CD14-positive monocyte (primary cell): ENCODE data around the gene EYA4. TPM values are rescaled to one million over a fixed set of nuclear protein-coding genes. Genes with fewer than 3 reads are reported as not detected.

Experiments
- DNase-seq, 3 donors: peaks; one replicate each; pipeline ENCODE4 v3.0.0-alpha.2; 2011 to 2022
- H2AFZ ChIP-seq: 2 replicates; pipeline ENCODE4 v1.6.0; 2012; ENCODE audit warnings: mild to moderate bottlenecking, low read depth, low read length, inconsistent platforms; ENCODE audit not compliant: insufficient read depth, poor library complexity, severe bottlenecking
- H3K27ac ChIP-seq, 2 donors: 1 replicate in 1 of 2; 2 replicates in 1 of 2; pipeline ENCODE4 v1.5.1; 2012 to 2013; ENCODE audit warnings: low read length in 2 of 2, control low read depth in 1 of 2, inconsistent platforms in 1 of 2, low read depth in 1 of 2, mild to moderate bottlenecking in 1 of 2
- H3K27me3 ChIP-seq, 2 donors: one replicate each; pipeline versions ENCODE4 v1.6.0 to v1.6.1; 2011 to 2013; ENCODE audit warnings: low read length in 2 of 2; ENCODE audit not compliant: control insufficient read depth in 2 of 2, insufficient read depth in 2 of 2
- H3K36me3 ChIP-seq, 2 donors: replicated peaks in 1 of 2; 1 replicate in 1 of 2; 2 replicates in 1 of 2; pipeline versions ENCODE4 v1.5.1 to v1.6.1; 2012 to 2013; ENCODE audit warnings: low read length in 2 of 2, control low read depth in 1 of 2, inconsistent platforms in 1 of 2, mild to moderate bottlenecking in 1 of 2; ENCODE audit not compliant: insufficient read depth in 2 of 2, control insufficient read depth in 1 of 2
- H3K4me1 ChIP-seq, 2 donors: 1 replicate in 1 of 2; 2 replicates in 1 of 2; pipeline versions ENCODE4 v1.5.1 to v1.6.1; 2012 to 2013; ENCODE audit warnings: low read length in 2 of 2, control low read depth in 1 of 2, inconsistent platforms in 1 of 2, mild to moderate bottlenecking in 1 of 2, moderate library complexity in 1 of 2; ENCODE audit not compliant: insufficient read depth in 2 of 2, control insufficient read depth in 1 of 2
- H3K4me2 ChIP-seq: replicated peaks from 2 replicates; pipeline ENCODE3; 2012; ENCODE audit warnings: low read length, moderate library complexity, mild to moderate bottlenecking; ENCODE audit not compliant: poor library complexity, severe bottlenecking; ENCODE audit errors: extremely low read depth
- H3K4me3 ChIP-seq, 3 experiments: fragments of 200-600 bp in 1 of 3; sonication (generic) in 1 of 3; replicated peaks in 1 of 3; 1 replicate in 2 of 3; 2 replicates in 1 of 3; pipeline ENCODE4 v1.5.1; 2011 to 2013; ENCODE audit warnings: low read length in 3 of 3, mild to moderate bottlenecking in 3 of 3, control low read depth in 2 of 3, low read depth in 2 of 3, inconsistent platforms in 1 of 3, moderate library complexity in 1 of 3
- H3K79me2 ChIP-seq: 2 replicates; pipeline ENCODE4 v1.6.0; 2012; ENCODE audit warnings: mild to moderate bottlenecking, control low read depth, inconsistent platforms, low read length, moderate library complexity; ENCODE audit not compliant: insufficient read depth
- H3K9ac ChIP-seq: 2 replicates; pipeline ENCODE4 v1.6.0; 2017; ENCODE audit warnings: low read length, mild to moderate bottlenecking; ENCODE audit not compliant: insufficient read depth, poor library complexity, severe bottlenecking
- H3K9me3 ChIP-seq, 2 donors: replicated peaks in 1 of 2; 1 replicate in 1 of 2; 2 replicates in 1 of 2; pipeline versions ENCODE4 v1.5.1 to v1.6.1; 2012 to 2013; ENCODE audit warnings: low read length in 2 of 2, control low read depth in 1 of 2; ENCODE audit not compliant: control insufficient read depth in 1 of 2, insufficient read depth in 1 of 2
- H4K20me1 ChIP-seq: 2 replicates; pipeline ENCODE4 v1.6.0; 2012; ENCODE audit warnings: mild to moderate bottlenecking, low read length, control low read depth, moderate library complexity; ENCODE audit not compliant: insufficient read depth
- H3K27ac Mint-ChIP-seq, 7 donors: one replicate each; pipeline ENCODE4 v1.8.0; 2020; ENCODE audit warnings: mild to moderate bottlenecking in 7 of 7, mixed read lengths in 7 of 7, moderate library complexity in 6 of 7, inconsistent platforms in 2 of 7
- H3K27me3 Mint-ChIP-seq, 3 donors: one replicate each; pipeline ENCODE4 v1.8.0; 2021 to 2022; ENCODE audit warnings: low read depth in 3 of 3, mild to moderate bottlenecking in 3 of 3, mixed read lengths in 3 of 3, moderate library complexity in 3 of 3, inconsistent platforms in 1 of 3
- H3K36me3 Mint-ChIP-seq, 2 donors: one replicate each; pipeline ENCODE4 v1.8.0; 2020; ENCODE audit warnings: mixed read lengths in 2 of 2, inconsistent platforms in 1 of 2, mild to moderate bottlenecking in 1 of 2
- H3K4me1 Mint-ChIP-seq: one replicate; pipeline ENCODE4 v1.8.0; 2020; ENCODE audit warnings: mild to moderate bottlenecking, mixed read lengths
- H3K4me3 Mint-ChIP-seq, 2 donors: one replicate each; pipeline ENCODE4 v1.8.0; 2020; ENCODE audit warnings: mild to moderate bottlenecking in 2 of 2, mixed read lengths in 2 of 2, moderate library complexity in 1 of 2
- H3K9me3 Mint-ChIP-seq, 7 donors: one replicate each; pipeline ENCODE4 v1.8.0; 2020 to 2022; ENCODE audit warnings: mixed read lengths in 7 of 7, mild to moderate bottlenecking in 6 of 7, moderate library complexity in 6 of 7, inconsistent platforms in 2 of 7
- WGBS: methylation state at CpG from one replicate; pipeline ENCODE4 v1.1.5; 2013; ENCODE audit warnings: missing lambda C conversion rate; ENCODE audit not compliant: insufficient coverage; 5-methylcytosine and 5-hydroxymethylcytosine counted together
- intact Hi-C, 2 donors: fragments of 100-400 bp; cut with micrococcal nuclease; formaldehyde crosslinking; loops; one replicate each; pipeline versions ENCODE4 v1.15.0 to v1.15.1; 2023
- polyA plus RNA-seq, 3 donors: library from polyadenylated mRNA; depleted of rRNA in 1 of 3; unstranded in 2 of 3; stranded (reverse) in 1 of 3; fragments of 300-500 nt in 2 of 3; fragments of >200 nt in 1 of 3; fragmentation: Illumina TruSeq in 2 of 3; gene quantifications; 1 replicate in 2 of 3; 2 replicates in 1 of 3; pipeline ENCODE4 v1.2.3, GENCODE V29; 2012 to 2021
- TF ChIP-seq, protein P1 (sequence below): fragments of 200-600 bp; IDR thresholded peaks from one replicate; pipeline ENCODE4 v1.8.0; 2022; ENCODE audit warnings: antibody characterized with exemption, mild to moderate bottlenecking

EYA4 gene
- polyA plus RNA-seq, 3 donors: not detected

DNA sequence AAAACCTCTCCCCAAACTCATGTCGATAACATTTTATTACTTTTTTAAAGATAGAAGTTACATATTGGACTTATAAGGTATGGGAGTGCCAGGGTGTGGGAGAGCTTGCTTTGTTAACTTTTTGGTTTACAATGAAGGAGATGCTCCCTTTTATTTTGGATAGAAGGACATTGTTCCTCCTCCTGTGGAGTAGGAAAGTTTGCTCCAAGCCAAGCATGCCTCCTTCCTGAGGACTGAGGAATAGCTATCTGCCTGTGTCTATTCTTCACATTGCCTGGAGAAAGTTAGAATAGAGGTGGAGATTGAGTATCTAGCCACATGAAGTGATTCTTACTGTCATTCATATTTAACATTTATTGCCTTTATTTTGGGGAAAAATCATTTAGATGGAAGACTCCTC is 71.9 kb downstream of the EYA4 start:
- no peaks in the 10 kb centered on the region for H3K4me1 ChIP-seq
- H3K79me2 ChIP-seq: no peaks in the 10 kb centered on the region
- H3K27ac ChIP-seq: no peak overlapping the region
- peaks cover 0 to 3% (median 0%) of the 10 kb centered on the region in 3 donors for H3K27me3 Mint-ChIP-seq
- H3K9me3 Mint-ChIP-seq: peaks cover 0 to 2% (median 0%) of the 10 kb centered on the region in 7 donors
- intact Hi-C loops: no loop called here
- H3K9me3 ChIP-seq: no peaks in the 10 kb centered on the region
- no peak overlapping the region for H2AFZ ChIP-seq
- no peaks in the 10 kb centered on the region for H3K4me1 Mint-ChIP-seq
- H3K4me3 ChIP-seq: no peak overlapping the region
- H3K4me2 ChIP-seq: no peak overlapping the region
- no peaks in the 10 kb centered on the region for H4K20me1 ChIP-seq
- H3K36me3 Mint-ChIP-seq: no peaks in the 10 kb centered on the region
- H3K27me3 ChIP-seq: no peaks in the 10 kb centered on the region
- H3K36me3 ChIP-seq: no peaks in the 10 kb centered on the region
- WGBS: no CpG with 5 or more reads among the region's 1 CpG
- no peak overlapping the region for H3K27ac Mint-ChIP-seq
- no peak overlapping the region for H3K9ac ChIP-seq
- no peak overlapping the region for H3K4me3 Mint-ChIP-seq
- DNase-seq: no peak
- TF ChIP-seq, protein P1, sequence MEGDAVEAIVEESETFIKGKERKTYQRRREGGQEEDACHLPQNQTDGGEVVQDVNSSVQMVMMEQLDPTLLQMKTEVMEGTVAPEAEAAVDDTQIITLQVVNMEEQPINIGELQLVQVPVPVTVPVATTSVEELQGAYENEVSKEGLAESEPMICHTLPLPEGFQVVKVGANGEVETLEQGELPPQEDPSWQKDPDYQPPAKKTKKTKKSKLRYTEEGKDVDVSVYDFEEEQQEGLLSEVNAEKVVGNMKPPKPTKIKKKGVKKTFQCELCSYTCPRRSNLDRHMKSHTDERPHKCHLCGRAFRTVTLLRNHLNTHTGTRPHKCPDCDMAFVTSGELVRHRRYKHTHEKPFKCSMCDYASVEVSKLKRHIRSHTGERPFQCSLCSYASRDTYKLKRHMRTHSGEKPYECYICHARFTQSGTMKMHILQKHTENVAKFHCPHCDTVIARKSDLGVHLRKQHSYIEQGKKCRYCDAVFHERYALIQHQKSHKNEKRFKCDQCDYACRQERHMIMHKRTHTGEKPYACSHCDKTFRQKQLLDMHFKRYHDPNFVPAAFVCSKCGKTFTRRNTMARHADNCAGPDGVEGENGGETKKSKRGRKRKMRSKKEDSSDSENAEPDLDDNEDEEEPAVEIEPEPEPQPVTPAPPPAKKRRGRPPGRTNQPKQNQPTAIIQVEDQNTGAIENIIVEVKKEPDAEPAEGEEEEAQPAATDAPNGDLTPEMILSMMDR: no peak

DNA sequence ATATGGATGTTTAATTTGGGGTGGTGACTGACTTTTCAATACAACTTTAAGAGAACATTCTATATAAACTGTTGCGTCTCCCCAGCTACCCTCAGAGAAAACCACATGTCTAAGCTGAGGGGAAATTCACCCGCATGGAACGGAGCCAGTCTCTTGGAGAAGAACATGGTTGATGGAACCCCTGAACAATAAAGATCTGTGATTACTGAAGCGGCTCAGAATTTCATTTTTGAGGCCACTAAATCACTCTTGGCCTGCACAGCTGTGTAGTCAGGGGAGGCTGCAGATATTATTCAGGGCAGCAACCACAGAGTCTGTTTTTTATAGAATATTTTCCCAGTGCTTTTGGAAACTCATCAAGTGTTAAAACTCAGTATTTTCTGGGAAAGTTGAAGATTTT is 73.8 kb downstream of the EYA4 start:
- H3K4me1 ChIP-seq: no peaks in the 10 kb centered on the region
- DNase-seq: no peak
- no peak overlapping the region for H3K9ac ChIP-seq
- H3K4me1 Mint-ChIP-seq: no peaks in the 10 kb centered on the region
- no peak overlapping the region for H3K27ac ChIP-seq
- peaks cover 0 to 3% (median 0%) of the 10 kb centered on the region in 3 donors for H3K27me3 Mint-ChIP-seq
- intact Hi-C loops: no loop called here
- no peak overlapping the region for H3K4me3 ChIP-seq
- no peaks in the 10 kb centered on the region for H3K27me3 ChIP-seq
- no peak overlapping the region for H3K27ac Mint-ChIP-seq
- H3K4me2 ChIP-seq: no peak overlapping the region
- TF ChIP-seq, protein P1: no peak
- no peaks in the 10 kb centered on the region for H3K36me3 Mint-ChIP-seq
- peaks cover 0 to 2% (median 0%) of the 10 kb centered on the region in 7 donors for H3K9me3 Mint-ChIP-seq
- no peak overlapping the region for H2AFZ ChIP-seq
- no peaks in the 10 kb centered on the region for H3K9me3 ChIP-seq
- no peak overlapping the region for H3K4me3 Mint-ChIP-seq
- WGBS: no CpG with 5 or more reads among the region's 4 CpGs
- H4K20me1 ChIP-seq: no peaks in the 10 kb centered on the region
- no peaks in the 10 kb centered on the region for H3K79me2 ChIP-seq
- no peaks in the 10 kb centered on the region for H3K36me3 ChIP-seq
